GM12872 (cell line): ENCODE data around the gene AK4.

Experiments used
- TF ChIP-seq, protein P1 (sequence below): IDR thresholded peaks from 3 replicates; pipeline ENCODE4 v1.5.1; 2011; ENCODE audit warnings: low read depth, mild to moderate bottlenecking, low read length, moderate library complexity; ENCODE audit not compliant: insufficient read depth

AK4 gene

DNA sequence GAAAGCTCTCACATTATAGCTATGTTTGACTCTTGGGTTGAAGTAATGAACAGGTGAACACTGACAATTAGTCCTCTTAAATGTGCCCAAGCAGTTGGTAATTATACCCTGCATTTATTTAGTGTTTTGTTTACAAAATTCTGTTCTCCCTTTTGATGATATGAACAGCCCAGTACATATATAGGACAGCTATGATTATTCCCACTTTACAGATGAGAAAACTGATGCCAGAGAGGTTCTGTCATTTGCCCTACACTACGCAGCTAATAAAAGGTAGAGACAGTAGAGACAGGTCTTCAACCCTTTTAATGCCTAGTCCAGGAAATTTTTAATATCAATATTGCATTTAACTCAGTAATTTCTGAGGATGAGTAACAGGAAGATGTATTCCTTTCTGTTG, 115.3 kb downstream of the AK4 start:
- TF ChIP-seq, protein P1, sequence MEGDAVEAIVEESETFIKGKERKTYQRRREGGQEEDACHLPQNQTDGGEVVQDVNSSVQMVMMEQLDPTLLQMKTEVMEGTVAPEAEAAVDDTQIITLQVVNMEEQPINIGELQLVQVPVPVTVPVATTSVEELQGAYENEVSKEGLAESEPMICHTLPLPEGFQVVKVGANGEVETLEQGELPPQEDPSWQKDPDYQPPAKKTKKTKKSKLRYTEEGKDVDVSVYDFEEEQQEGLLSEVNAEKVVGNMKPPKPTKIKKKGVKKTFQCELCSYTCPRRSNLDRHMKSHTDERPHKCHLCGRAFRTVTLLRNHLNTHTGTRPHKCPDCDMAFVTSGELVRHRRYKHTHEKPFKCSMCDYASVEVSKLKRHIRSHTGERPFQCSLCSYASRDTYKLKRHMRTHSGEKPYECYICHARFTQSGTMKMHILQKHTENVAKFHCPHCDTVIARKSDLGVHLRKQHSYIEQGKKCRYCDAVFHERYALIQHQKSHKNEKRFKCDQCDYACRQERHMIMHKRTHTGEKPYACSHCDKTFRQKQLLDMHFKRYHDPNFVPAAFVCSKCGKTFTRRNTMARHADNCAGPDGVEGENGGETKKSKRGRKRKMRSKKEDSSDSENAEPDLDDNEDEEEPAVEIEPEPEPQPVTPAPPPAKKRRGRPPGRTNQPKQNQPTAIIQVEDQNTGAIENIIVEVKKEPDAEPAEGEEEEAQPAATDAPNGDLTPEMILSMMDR = no peak

DNA sequence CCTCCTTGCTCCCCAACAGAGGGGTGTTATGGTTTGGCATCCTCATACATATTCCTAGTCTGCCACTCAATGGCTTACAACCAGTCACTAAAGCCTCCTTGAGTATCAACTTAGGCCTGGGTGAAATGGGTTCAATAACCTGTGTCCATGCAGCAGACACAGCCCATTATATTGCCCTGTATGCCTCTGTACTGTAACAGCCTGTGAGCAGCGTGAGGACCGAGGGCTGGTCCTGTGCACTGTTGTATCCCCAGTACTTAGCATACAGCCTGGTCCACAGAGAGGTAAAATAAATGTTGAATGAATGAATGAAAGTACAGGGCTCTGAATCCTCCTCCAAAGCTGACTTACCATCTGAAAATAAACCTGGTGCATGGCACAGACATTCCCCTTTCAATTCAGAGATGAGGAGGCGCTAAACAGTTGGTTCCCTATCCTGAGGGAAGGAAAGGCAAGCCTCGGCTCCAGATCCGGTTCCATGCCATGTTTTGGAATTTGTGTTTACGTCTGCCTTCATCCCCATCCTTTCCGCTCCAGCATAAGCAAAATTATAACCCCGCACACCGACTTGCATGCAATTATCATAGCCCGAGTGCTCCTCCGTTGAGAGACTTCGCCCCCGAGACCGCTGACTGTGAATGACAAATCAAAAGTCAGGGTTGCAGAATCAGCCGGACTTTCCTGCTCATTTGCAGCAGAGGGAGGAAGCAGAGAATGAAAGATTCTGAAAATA, 116.4 kb downstream of the AK4 start:
- TF ChIP-seq, protein P1 = no peak

DNA sequence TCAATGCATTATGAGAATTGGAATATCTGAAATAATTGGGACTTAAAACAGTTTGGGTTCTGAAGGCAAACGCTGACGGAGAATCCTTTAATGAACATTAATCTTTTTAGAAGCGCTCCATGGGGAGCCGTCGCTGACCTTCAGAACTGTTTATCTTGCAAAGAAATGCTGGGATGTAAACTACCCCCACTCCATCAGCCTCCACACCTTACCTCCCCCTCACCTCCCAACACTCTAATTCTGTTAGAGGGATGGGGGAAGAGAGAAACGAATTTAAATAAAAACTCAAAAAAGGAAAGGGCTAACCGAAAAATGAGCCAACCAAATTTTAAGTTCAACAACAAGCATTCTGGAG, 117.3 kb downstream of the AK4 start:
- TF ChIP-seq, protein P1 = no peak

DNA sequence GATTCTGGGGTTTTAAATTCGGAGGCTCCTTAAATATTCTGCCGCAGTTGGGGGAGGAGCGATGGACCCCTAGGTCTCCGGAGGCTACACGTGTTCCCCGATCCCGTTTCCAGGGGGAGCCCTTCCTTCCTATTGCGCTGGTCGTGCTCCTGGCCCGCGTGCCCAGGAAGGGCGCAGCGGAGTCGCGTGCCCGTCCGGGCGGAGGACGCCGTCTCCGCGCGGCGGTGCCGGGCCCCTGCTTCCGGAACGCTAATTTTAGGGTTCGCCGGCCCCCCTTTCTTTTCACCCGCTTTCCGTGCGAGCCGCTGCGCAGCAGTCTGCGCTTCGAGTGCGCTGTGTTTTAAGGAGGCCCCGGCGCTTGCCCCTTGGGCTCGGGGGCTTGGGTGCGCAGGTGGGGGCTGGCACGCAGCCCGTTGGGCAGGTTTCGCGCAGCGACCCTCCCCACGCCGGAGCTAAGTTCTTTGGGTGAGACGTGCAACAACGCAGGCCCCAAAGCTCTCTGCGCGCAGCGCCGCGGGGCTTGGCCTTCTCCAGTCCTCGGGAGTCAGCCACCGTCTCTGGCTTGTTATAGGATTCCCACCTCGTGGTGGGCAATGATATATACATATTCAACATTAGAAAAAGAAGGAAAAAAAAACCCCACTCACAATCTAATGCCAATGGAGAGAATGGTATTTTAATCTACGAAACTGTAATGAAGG, 117.8 kb downstream of the AK4 start:
- TF ChIP-seq, protein P1 = peak; percentile 23; the same call in 2 of the 3 replicates

DNA sequence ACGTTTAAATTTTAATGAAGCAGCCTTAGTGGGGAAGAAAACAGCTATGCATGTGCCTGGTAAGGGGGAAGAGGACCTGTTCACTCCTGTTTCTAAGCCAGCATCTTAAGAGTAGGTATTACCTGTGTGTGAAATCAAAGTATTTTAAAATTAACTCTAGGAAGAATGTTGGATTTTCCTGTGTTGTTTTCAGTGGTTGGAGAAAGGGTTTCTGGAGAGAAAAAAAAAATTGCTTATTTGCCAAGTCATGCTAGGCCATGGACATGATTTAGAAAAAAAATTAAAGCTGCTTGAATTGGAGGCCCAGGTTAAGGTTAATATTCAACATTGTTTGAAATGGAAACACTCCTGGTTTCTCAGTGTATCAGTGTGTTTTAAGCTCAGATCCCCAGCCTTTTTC, 118.5 kb downstream of the AK4 start:
- TF ChIP-seq, protein P1 = no peak

DNA sequence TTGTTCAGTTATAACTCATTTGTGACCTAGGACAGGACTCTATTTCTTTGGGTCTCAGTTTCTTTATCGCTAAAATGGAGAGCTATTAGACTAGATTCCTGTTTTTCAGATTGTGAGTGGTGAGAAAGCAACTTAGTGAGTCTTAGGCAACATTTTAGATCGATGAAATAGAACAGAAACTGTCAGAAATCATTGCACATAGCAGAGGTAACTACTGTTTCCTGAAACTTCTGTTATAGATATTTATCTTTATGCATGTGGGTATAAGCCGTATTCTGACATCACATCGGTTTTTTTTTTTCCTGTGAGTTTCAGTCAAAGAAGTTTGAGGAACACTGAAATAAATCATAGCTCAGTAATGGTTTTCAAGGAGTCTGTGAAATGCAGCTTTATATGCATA, 119.3 kb downstream of the AK4 start:
- TF ChIP-seq, protein P1 = no peak

DNA sequence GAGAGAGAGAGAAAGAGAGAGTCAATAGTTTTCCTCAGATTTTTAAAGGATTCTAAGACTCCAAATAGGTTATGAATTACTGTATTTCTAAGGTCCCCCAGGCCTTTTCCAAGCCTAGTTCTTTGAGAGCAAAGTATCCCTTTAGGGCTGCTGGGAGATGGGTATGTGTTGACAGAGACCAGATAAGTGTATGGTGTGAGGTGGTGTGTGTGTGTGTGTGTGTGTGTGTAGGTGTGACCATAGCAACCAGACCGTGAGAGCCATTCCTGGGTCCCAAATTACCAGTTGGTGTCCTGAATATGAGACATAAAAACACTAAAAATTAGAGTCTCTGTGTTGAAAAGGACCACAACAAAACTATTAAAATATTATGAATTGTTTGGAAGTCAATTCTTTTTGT, 119.7 kb downstream of the AK4 start:
- TF ChIP-seq, protein P1 = no peak
